NCI-H1694 (cell line): ENCODE data around the gene EXOC4.

ENCODE experiments used
- DNase-seq: peaks from one replicate; lab custom pipeline; 2025; lab: John Stamatoyannopoulos, UW

Gene EXOC4

GRCh38 chr7:133573554-133574265 lies 320.8 kb downstream of the EXOC4 start:
- no peak for DNase-seq

DNA sequence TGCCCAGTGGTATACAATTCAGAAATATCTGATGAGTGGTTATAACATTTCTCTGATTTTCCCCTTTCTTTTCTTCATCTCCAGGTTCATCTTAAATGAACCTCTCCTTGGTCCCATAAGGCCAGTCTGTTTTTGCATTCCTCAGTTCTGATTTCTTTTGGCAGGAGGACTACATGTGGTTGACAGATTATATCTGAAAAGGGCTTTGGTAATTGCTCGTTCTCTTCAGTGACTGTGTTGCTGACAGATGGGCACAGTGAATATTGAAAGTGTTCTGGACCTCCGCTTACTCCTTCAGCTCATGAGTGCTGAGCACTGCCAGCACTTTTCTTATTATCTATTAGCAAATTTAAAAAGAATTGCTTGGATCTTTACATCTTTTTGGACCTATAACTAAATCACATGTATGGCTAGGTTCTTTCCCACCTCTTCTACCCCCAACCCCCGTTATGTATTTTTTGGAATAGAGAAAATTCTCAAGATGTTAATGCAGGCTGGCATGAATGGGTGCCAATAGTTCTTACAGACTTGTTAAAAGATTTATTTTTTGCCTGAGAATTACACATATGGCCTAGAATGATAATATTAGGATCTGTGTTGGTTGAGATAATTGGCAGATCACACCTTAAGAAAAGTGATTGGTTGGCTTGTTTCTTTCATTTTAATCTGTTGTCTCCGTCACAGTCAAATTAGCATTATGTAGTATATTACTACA lies 323.0 kb downstream of the EXOC4 start:
- peak; percentile 84 for DNase-seq

- DNase-seq: no peak
Measured at GRCh38 chr7:133576612-133577168, 323.8 kb downstream of the EXOC4 start.

GRCh38 chr7:133582766-133583523 lies 330.1 kb downstream of the EXOC4 start:
- no peak for DNase-seq

DNA sequence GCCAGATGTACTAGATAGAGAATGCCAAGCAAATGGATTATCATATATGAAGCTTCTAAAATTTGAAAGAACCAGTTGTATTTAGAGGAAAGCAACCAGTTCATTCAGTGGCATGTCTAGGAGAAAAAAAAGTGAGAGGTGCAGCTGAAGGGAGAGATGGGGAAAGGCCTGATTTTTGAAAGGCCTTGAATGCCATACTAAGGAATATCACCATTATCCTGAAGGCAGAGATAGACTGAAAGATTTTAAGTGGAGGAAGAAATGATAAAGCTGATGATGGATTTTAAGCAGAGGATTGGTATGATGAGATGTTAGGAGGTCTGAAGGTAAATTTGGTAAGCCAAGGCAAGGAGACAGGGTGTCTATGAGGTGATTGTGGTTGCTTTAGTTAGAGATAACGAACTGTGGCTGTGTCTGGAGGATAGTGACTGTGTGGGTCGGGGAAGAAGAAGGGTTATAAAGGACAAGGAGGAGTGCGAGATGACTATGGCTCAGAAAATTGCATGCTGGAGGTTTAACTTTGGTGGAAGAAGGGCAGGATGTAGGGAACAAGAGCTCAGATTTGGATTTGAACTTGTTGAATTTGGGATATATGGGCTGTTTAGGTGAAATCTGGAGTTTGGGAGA lies 330.8 kb downstream of the EXOC4 start:
- no peak for DNase-seq

- no peak for DNase-seq
Measured at GRCh38 chr7:133584956-133585668, 332.2 kb downstream of the EXOC4 start.

DNA sequence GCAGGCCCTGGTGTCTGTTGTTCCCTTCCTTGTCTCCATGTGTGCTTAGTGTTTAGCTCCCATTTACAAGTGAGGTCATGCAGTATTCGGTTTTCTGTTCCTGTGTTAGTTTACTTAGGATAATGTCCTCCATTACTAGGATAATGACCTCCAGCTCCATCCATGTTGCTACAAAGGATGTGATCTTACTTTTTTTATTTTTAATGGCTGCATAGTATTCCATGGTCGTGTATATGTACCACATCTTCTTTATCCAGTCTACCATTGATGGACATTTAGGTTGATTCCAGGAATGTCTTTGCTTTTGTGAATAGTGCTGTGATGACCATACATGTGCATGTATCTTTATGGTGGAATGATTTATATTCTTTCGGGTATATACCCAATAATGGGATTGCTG lies 333.4 kb downstream of the EXOC4 start:
- no peak for DNase-seq

- no peak for DNase-seq
Measured at GRCh38 chr7:133587903-133588302, 335.0 kb downstream of the EXOC4 start.

DNA sequence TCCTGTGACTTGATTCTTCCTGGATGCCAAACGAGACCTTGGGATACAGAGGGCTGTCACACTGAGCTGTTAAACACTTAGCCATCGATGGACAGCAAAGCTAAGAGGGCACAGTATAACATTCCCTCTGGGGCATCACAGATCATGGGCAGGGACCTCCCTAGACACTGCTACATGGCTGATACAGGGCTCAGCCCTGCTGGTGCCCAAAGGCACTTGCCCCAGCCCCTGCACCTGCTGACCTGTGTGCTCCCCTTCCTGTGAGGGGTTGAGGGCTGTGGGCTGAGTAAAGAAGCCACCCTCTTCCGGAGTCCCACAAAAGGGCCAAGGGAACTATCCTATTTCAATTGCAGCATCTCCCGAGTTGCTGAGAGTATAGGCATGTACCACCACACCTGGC lies 337.9 kb downstream of the EXOC4 start:
- no peak for DNase-seq

- DNase-seq: no peak
Measured at GRCh38 chr7:133591704-133592340, 338.9 kb downstream of the EXOC4 start.

GRCh38 chr7:133593561-133593960 lies 340.7 kb downstream of the EXOC4 start:
- no peak for DNase-seq

DNA sequence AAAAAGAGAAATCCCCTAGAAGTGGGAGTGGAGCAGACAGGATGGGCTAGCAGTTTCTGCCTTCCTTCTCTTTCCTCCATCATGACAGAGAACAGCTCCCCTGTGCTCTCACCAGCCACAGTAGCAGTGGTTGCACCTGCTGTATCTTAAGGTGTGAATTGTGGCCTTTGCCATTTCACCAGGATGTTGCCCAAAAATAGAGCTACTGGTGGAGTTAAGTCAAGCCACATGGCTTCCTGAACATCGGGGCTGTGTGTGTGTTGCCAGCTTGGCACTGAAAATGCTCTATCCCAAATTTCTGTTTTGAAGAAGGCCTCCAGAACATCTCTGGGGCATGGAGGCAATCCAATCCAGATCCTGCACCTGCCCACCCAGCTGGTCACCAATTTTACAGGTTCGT lies 348.7 kb downstream of the EXOC4 start:
- peak; percentile 14 for DNase-seq

DNA sequence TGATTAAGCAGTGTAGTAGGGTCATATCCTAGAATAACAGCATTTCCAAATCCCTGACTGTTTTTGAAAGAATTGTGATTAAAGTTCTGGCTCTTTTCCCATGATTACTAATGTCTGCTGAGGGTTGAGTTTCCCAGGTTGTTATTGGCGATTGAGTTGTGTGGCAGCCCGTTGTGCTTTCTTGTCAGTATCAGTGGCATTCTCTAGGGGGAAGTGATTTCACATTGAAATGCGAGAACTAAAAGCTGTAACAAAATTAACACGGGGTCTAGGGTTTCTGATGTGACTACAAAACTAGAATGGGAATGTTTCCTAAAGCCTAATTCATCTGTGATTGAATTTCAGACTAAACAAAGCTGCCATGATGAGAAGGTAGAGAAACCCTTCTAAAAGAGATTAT lies 349.4 kb downstream of the EXOC4 start:
- DNase-seq: peak; percentile 62

- DNase-seq: no peak
Measured at GRCh38 chr7:133606991-133607390, 354.1 kb downstream of the EXOC4 start.

DNA sequence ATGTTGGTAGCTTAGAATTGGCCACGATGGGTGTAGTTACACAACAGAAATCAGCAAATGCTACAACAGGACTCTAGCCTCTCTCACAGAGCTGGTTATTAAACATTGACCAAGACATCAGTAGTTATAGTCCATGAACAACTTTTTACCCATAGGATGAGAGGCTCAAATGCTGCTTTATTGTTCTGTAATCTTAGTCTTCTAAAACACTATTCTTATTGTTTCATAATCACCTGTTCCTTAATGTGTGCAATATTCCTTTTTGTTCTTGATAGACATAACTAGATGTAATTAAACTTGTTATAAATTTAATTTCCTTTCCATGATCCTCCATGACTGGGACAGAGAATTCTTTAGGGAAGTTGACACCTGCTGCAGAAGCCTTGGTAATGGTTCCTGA lies 356.9 kb downstream of the EXOC4 start:
- no peak for DNase-seq

- DNase-seq: no peak
Measured at GRCh38 chr7:133611955-133612354, 359.1 kb downstream of the EXOC4 start.

GRCh38 chr7:133613250-133613790 lies 360.4 kb downstream of the EXOC4 start:
- no peak for DNase-seq

GRCh38 chr7:133614251-133614650 lies 361.4 kb downstream of the EXOC4 start:
- DNase-seq: no peak

GRCh38 chr7:133618970-133619369 lies 366.1 kb downstream of the EXOC4 start:
- DNase-seq: no peak

DNA sequence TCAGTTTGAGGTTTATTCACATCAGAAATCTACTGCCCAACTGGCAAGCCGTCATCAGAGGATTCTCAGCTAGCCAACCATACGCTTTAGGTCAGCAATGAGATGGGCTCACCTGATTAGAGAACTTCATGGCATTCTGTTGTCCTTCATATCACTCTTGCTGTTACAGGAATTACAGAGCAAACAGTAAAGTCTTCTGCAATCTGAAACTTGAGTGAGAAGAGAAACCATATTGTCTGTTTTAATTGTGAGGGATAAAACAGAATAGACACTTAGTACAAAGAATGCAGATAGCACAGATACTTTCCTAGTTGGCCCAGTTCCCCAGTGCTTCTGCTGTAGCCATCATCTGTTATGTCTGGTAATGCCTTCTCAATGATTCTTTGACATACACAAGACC lies 366.6 kb downstream of the EXOC4 start:
- DNase-seq: no peak

GRCh38 chr7:133623721-133624120 lies 370.8 kb downstream of the EXOC4 start:
- no peak for DNase-seq
